ENCODE results near the gene GRXCR1. TPM values are rescaled to one million over a fixed set of nuclear protein-coding genes. Genes with fewer than 3 reads are reported as not detected.

Gene GRXCR1
- not detected in 2 replicates for total RNA-seq (2014; rRNA removed; shearing (Covaris generic))
- polyA plus RNA-seq (2016; fragmentation: Nextera tagmentation; extraction: Ambion mirVana), result not detected in 2 replicates
- long read RNA-seq, result 0 reads

GRCh38 chr4:42892413-42892812 lies at the start of gene GRXCR1:
TSS of gene GRXCR1 (plus strand) at chr4:42892713. CDS start at chr4:42893267, 554 bp downstream.
- Mint-ChIP-seq H3K36me3 (ENCODE audit: low read depth) (no peaks in the 10 kb centered on the region), H3K27me3 (ENCODE audit: insufficient read depth, low read depth, poor library complexity) (no peaks in the 10 kb centered on the region), H3K27ac (no peak within 1 kb of the TSS), H3K4me1 (no peaks in the 10 kb centered on the region), H3K9me3 (no peaks in the 10 kb centered on the region; the same call in 2 of the 3 replicates), H3K4me3 (no peak within 1 kb of the TSS)
- no peak for TF ChIP-seq ZNF114 (CRISPR knock-in tag; IDR thresholded peaks at IDR 0.05)
- no peak for TF ChIP-seq REST (IDR thresholded peaks at IDR 0.05; ENCODE audit: unreplicated experiment)
- no peak for TF ChIP-seq EZH2 (IDR thresholded peaks at IDR 0.05; ENCODE audit: low read depth, unreplicated experiment)
- TF ChIP-seq CREB1 (CRISPR knock-in tag; IDR thresholded peaks at IDR 0.05; ENCODE audit: low read depth), result no peak
- TF ChIP-seq, protein P1, sequence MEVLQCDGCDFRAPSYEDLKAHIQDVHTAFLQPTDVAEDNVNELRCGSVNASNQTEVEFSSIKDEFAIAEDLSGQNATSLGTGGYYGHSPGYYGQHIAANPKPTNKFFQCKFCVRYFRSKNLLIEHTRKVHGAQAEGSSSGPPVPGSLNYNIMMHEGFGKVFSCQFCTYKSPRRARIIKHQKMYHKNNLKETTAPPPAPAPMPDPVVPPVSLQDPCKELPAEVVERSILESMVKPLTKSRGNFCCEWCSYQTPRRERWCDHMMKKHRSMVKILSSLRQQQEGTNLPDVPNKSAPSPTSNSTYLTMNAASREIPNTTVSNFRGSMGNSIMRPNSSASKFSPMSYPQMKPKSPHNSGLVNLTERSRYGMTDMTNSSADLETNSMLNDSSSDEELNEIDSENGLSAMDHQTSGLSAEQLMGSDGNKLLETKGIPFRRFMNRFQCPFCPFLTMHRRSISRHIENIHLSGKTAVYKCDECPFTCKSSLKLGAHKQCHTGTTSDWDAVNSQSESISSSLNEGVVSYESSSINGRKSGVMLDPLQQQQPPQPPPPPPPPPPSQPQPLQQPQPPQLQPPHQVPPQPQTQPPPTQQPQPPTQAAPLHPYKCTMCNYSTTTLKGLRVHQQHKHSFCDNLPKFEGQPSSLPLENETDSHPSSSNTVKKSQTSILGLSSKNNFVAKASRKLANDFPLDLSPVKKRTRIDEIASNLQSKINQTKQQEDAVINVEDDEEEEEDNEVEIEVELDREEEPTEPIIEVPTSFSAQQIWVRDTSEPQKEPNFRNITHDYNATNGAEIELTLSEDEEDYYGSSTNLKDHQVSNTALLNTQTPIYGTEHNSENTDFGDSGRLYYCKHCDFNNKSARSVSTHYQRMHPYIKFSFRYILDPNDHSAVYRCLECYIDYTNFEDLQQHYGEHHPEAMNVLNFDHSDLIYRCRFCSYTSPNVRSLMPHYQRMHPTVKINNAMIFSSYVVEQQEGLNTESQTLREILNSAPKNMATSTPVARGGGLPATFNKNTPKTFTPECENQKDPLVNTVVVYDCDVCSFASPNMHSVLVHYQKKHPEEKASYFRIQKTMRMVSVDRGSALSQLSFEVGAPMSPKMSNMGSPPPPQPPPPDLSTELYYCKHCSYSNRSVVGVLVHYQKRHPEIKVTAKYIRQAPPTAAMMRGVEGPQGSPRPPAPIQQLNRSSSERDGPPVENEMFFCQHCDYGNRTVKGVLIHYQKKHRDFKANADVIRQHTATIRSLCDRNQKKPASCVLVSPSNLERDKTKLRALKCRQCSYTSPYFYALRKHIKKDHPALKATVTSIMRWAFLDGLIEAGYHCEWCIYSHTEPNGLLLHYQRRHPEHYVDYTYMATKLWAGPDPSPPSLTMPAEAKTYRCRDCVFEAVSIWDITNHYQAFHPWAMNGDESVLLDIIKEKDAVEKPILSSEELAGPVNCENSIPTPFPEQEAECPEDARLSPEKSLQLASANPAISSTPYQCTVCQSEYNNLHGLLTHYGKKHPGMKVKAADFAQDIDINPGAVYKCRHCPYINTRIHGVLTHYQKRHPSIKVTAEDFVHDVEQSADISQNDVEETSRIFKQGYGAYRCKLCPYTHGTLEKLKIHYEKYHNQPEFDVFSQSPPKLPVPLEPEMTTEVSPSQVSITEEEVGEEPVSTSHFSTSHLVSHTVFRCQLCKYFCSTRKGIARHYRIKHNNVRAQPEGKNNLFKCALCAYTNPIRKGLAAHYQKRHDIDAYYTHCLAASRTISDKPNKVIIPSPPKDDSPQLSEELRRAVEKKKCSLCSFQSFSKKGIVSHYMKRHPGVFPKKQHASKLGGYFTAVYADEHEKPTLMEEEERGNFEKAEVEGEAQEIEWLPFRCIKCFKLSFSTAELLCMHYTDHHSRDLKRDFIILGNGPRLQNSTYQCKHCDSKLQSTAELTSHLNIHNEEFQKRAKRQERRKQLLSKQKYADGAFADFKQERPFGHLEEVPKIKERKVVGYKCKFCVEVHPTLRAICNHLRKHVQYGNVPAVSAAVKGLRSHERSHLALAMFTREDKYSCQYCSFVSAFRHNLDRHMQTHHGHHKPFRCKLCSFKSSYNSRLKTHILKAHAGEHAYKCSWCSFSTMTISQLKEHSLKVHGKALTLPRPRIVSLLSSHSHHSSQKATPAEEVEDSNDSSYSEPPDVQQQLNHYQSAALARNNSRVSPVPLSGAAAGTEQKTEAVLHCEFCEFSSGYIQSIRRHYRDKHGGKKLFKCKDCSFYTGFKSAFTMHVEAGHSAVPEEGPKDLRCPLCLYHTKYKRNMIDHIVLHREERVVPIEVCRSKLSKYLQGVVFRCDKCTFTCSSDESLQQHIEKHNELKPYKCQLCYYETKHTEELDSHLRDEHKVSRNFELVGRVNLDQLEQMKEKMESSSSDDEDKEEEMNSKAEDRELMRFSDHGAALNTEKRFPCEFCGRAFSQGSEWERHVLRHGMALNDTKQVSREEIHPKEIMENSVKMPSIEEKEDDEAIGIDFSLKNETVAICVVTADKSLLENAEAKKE (CRISPR knock-in tag; IDR thresholded peaks at IDR 0.05), result no peak
- no peak for TF ChIP-seq JUNB (IDR thresholded peaks at IDR 0.05; ENCODE audit: unreplicated experiment)
- TF ChIP-seq ZNF331 (CRISPR knock-in tag; IDR thresholded peaks at IDR 0.05; ENCODE audit: low read depth), result no peak
- TF ChIP-seq, protein P2, sequence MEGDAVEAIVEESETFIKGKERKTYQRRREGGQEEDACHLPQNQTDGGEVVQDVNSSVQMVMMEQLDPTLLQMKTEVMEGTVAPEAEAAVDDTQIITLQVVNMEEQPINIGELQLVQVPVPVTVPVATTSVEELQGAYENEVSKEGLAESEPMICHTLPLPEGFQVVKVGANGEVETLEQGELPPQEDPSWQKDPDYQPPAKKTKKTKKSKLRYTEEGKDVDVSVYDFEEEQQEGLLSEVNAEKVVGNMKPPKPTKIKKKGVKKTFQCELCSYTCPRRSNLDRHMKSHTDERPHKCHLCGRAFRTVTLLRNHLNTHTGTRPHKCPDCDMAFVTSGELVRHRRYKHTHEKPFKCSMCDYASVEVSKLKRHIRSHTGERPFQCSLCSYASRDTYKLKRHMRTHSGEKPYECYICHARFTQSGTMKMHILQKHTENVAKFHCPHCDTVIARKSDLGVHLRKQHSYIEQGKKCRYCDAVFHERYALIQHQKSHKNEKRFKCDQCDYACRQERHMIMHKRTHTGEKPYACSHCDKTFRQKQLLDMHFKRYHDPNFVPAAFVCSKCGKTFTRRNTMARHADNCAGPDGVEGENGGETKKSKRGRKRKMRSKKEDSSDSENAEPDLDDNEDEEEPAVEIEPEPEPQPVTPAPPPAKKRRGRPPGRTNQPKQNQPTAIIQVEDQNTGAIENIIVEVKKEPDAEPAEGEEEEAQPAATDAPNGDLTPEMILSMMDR (conservative IDR thresholded peaks at IDR 0.05; ENCODE audit: low read depth in 2 of 2), result no peak
- no peak for TF ChIP-seq NANOG (IDR thresholded peaks at IDR 0.05; ENCODE audit: borderline replicate concordance)
- no peak for TF ChIP-seq POLR2AphosphoS5 (IDR thresholded peaks at IDR 0.05; ENCODE audit: low read depth)
- no peak for TF ChIP-seq STAT1 (IDR thresholded peaks at IDR 0.05; ENCODE audit: unreplicated experiment)
- TF ChIP-seq EZH2phosphoT487 (IDR thresholded peaks at IDR 0.05; ENCODE audit: unreplicated experiment), result no peak
- TF ChIP-seq ETS1 (IDR thresholded peaks at IDR 0.05), result no peak
- Histone ChIP-seq H3K4me2 (no peak within 1 kb of the TSS), H3K27ac (ENCODE audit: low read depth) (no peak within 1 kb of the TSS), H3F3A (replicated peaks; ENCODE audit: low read depth) (no peaks in the 10 kb centered on the region), H3K4me3 (no peak within 1 kb of the TSS), H3K36me3 (ENCODE audit: insufficient read depth) (no peaks in the 10 kb centered on the region), H3K9me2 (ENCODE audit: insufficient read depth) (no peaks in the 10 kb centered on the region), H2AFZ (no peak within 1 kb of the TSS), H4K20me1 (replicated peaks; ENCODE audit: insufficient read depth) (no peaks in the 10 kb centered on the region), H3K4me1 (ENCODE audit: insufficient read depth) (no peaks in the 10 kb centered on the region), H3K79me2 (replicated peaks; ENCODE audit: insufficient read depth) (no peaks in the 10 kb centered on the region), H3K27me3 (ENCODE audit: insufficient read depth) (no peaks in the 10 kb centered on the region)
- ATAC-seq, result no peak
- no peak for DNase-seq (ENCODE audit: low spot score)
